ENCODE data around the gene CREB1. TPM values are rescaled to one million over a fixed set of nuclear protein-coding genes. Genes with fewer than 3 reads are reported as not detected.
"Not testable (repeated sequence)": the region's sequence is repeated elsewhere in the genome, so short reads cannot be mapped to it uniquely, and the experiment has no call there.

CREB1 gene
- total and polyA plus RNA-seq, 5 experiments from 2014 or later = 58.5 to 149 (median 71.4) TPM

GRCh38 chr2:207491956-207492355 lies 37.8 kb upstream of the CREB1 start:
- Mint-ChIP-seq H3K4me3 (no peak overlapping the region), H3K9me3 (no peaks in the 10 kb centered on the region), H3K27ac (no peak overlapping the region), H3K36me3 (no peaks in the 10 kb centered on the region), H3K27me3 (no peaks in the 10 kb centered on the region), H3K4me1 (peaks cover 0 to 6% (median under 1%) of the 10 kb centered on the region in 4 donors)
- no peak for DNase-seq
- POLR2A ChIA-PET = no interaction called here
- ATAC-seq = no peak

DNA sequence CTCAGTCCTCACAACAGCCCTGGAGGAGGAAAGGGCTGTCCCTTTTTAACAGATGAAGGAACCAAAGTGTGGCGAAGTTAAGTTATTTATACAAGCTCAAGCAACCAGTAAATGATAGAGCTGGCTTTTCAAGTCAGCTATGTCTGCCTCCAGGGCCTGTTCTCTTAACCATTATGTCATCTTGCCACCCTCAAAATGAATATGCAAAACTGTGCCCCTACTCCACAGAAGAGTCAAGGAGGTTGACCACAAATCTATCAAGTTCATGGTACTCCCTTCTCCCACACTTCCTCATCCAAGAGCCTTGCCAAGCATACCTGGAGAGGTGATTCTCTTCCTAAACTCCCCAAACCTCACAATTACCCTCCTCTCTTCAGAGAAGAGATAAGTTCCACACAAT lies 37.3 kb upstream of the CREB1 start:
- DNase-seq (no peak), ATAC-seq (no peak)
- Mint-ChIP-seq H3K4me1 (peaks cover 0 to 6% (median under 1%) of the 10 kb centered on the region in 4 donors), H3K4me3 (no peak overlapping the region), H3K27ac (peak overlapping the region in 1 of 10 donors; percentile 55), H3K9me3 (no peaks in the 10 kb centered on the region), H3K27me3 (no peaks in the 10 kb centered on the region), H3K36me3 (no peaks in the 10 kb centered on the region)
- POLR2A ChIA-PET = no interaction called here

DNA sequence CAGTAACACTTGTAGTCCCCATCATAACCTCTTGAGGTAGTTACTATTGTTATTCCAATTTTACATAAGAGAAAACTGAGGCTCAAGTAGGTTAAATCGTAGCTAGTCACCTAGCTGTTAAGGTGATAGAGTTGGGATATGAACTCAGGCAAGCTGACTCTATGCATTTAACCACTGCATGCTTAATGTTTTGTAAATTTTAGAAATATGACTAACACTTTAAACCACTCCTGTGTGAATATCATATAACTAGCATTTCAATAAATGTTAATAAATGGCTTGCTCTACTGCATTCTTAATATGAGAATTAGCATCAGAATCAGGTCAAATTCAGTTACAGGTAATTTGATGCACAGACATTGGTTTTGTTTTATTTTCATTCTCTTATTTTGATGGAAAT lies 35.6 kb upstream of the CREB1 start:
- no peaks in the 10 kb centered on the region for H3K9me3 Mint-ChIP-seq
- no peaks in the 10 kb centered on the region for H3K27me3 Mint-ChIP-seq
- H3K27ac Mint-ChIP-seq = no peak overlapping the region
- POLR2A ChIA-PET = interaction anchor here (0.7 kb wide), 1 partner anchor 13 kb away, joined by 3 read pairs; no protein-coding TSS in a partner anchor
- DNase-seq (no peak), ATAC-seq (no peak)
- no peak overlapping the region for H3K4me3 Mint-ChIP-seq
- H3K36me3 Mint-ChIP-seq = no peaks in the 10 kb centered on the region
- H3K4me1 Mint-ChIP-seq = peaks cover 2 to 11% (median 4%) of the 10 kb centered on the region in 4 donors

DNA sequence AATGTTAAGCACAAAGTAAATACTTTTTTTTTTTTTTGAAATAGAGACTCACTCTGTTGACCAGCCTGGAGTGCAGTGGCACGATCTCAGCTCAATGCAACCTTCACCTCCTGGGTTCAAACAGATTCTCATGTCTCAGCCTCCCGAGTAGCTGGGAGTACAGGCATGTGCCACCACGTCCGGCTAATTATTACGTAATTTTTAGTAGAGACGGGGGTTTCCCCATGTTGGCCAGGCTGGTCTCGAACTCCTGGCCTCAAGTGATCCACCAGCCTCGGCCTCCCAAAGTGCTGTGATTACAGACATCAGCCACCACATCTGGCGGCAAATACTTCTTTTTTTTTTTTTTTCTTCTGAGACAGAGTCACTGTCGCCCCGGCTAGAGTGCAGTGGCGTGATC lies 32.8 kb upstream of the CREB1 start:
- peaks cover 4 to 37% (median 11%) of the 10 kb centered on the region in 4 donors for H3K4me1 Mint-ChIP-seq
- ATAC-seq, H3K9me3 Mint-ChIP-seq, H3K27me3 Mint-ChIP-seq, POLR2A ChIA-PET, DNase-seq, H3K36me3 Mint-ChIP-seq, H3K27ac Mint-ChIP-seq, H3K4me3 Mint-ChIP-seq: not testable (repeated sequence)

- ATAC-seq (no peak), DNase-seq (no peak)
- H3K4me1 Mint-ChIP-seq = peaks cover 4 to 42% (median 11%) of the 10 kb centered on the region in 4 donors
- POLR2A ChIA-PET = no interaction called here
- no peak overlapping the region for H3K4me3 Mint-ChIP-seq
- peaks cover 0 to 2% (median 0%) of the 10 kb centered on the region in 5 donors for H3K27me3 Mint-ChIP-seq
- H3K27ac Mint-ChIP-seq = no peak overlapping the region
- no peaks in the 10 kb centered on the region for H3K9me3 Mint-ChIP-seq
- no peaks in the 10 kb centered on the region for H3K36me3 Mint-ChIP-seq
Measured at GRCh38 chr2:207497596-207497995, 32.2 kb upstream of the CREB1 start.

DNA sequence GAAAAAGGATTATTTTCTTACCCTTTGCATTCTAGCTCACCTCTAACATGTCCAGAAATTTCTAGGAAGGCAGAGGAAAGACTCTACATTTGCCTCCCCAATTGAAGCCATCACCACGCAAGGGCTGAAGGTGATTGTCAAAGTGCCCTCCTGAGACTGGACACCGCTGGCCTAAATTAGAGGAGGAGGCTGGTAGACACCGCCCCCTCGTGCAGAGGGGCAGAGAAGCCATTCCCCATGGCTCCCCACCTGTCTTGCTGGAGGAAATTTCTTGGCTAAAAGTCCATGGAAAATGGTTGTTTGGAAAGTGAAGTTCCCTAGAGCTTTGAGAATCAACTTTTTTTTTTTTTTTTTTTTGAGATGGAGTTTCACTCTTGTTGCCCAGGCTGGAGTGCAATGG lies 31.3 kb upstream of the CREB1 start:
- ATAC-seq (no peak), DNase-seq (no peak)
- Mint-ChIP-seq H3K4me1 (peaks cover 3 to 47% (median 11%) of the 10 kb centered on the region in 4 donors), H3K9me3 (no peaks in the 10 kb centered on the region), H3K36me3 (no peaks in the 10 kb centered on the region), H3K27me3 (peaks cover 0 to 2% (median 0%) of the 10 kb centered on the region in 5 donors), H3K27ac (no peak overlapping the region), H3K4me3 (no peak overlapping the region)
- POLR2A ChIA-PET = no interaction called here

- peaks cover 0 to 2% (median 0%) of the 10 kb centered on the region in 5 donors for H3K27me3 Mint-ChIP-seq
- no peak overlapping the region for H3K27ac Mint-ChIP-seq
- POLR2A ChIA-PET = no interaction called here
- H3K4me3 Mint-ChIP-seq = no peak overlapping the region
- H3K36me3 Mint-ChIP-seq = no peaks in the 10 kb centered on the region
- no peaks in the 10 kb centered on the region for H3K9me3 Mint-ChIP-seq
- H3K4me1 Mint-ChIP-seq = peaks cover 3 to 54% (median 16%) of the 10 kb centered on the region in 4 donors
- ATAC-seq (no peak), DNase-seq (no peak)
Measured at GRCh38 chr2:207499114-207499513, 30.6 kb upstream of the CREB1 start.

DNA sequence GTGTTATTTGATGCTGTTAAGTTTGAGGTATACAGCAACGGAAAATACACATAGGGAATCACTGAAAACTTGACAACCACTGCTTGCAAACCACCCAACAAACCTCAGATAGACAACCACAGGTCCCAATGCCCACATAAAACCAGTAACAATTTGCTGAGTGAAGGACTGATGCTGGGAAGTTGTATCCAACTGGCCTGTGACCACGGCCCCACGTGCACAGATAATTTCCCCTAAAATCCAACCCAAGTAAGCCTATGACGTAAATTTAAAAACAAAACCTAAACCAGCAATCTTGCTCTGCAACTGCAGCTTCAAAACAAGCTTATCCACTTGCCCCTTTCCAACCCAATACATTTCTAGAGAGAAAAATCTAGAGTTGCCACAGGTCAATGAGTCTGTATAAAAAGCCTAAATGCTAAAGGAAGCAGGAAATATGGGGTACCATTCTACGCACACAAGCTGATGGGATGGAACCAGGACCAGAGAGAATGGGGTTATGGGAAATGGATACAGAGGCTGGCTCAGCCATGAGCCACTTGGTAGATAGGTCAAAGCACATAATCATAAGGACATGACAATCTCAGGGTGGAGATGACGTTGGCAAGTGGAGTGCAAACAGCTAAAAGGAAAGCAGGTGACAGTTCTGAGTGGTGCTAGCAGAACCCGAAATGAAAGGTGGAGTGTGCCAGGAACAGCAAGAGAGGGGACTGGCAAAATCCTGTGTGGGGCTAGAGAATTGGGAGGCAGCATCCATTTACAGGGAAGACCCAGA lies 27.8 kb upstream of the CREB1 start:
- Mint-ChIP-seq H3K9me3 (no peaks in the 10 kb centered on the region), H3K27me3 (peaks cover 0 to 2% (median 0%) of the 10 kb centered on the region in 5 donors), H3K27ac (peak overlapping the region in 2 of 10 donors; percentile 23 to 67), H3K4me1 (peaks cover 21 to 82% (median 45%) of the 10 kb centered on the region in 4 donors), H3K36me3 (no peaks in the 10 kb centered on the region), H3K4me3 (peak overlapping the region in 1 of 10 donors; percentile 29)
- no peak for DNase-seq
- no peak for ATAC-seq
- POLR2A ChIA-PET = interaction anchor here (3.6 kb wide), 1 partner anchor 28 kb away, joined by 23 read pairs; the partner anchor contains the start of gene CREB1

DNA sequence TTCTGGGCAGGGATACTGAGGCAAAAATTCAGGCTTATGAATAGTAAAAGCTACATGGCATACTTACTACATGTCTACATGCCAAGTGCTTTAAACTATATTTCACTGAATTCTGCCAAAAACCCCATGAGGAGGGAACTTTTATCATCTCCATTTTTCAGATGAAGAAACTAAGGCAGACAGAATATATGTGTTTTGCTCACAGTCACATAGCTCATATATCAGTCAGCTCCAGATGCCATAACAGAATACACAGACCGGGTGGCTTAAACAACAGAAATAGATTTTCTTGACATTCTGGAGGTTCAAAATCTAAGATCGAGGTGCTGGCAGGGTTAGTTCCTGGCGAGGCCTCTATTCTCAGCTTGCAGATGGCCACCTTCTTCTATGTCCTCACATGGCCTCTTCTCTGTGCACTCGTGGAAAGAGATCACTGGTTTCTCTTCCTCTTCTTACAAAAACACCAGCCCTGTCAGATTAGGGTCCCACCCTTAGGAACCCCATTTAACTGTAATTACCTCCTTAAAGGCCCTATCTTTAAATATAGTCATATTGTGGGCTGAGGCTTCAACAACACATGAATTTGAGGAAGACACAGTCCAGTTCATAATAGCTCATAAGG lies 27.1 kb upstream of the CREB1 start:
- ATAC-seq = no peak
- POLR2A ChIA-PET = interaction anchor here (3.6 kb wide), 1 partner anchor 28 kb away, joined by 23 read pairs; the partner anchor contains the start of gene CREB1
- peaks cover 21 to 85% (median 46%) of the 10 kb centered on the region in 4 donors for H3K4me1 Mint-ChIP-seq
- H3K4me3 Mint-ChIP-seq = no peak overlapping the region
- DNase-seq = no peak
- no peaks in the 10 kb centered on the region for H3K36me3 Mint-ChIP-seq
- H3K27me3 Mint-ChIP-seq = peaks cover 0 to 2% (median 0%) of the 10 kb centered on the region in 5 donors
- no peaks in the 10 kb centered on the region for H3K9me3 Mint-ChIP-seq
- peak overlapping the region in 2 of 10 donors; percentile 32 to 67 for H3K27ac Mint-ChIP-seq

DNA sequence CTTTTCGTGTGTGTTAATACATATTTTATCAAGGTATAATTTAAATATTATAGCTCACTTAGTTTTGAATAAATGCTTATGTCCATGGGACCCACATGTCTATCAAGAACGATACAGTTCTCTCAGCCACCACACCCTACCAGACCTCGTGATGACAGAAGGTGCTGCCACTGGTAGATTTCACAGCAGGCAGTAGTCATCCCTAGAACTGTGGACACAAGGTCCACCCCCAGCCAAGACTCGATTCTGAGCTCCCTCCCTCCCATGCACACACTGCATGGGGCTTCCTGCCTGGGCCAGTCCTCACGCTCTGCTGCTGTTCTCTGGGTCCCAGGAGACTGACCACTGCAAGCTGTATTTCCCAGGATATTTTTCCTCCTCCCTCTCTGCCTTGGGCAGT lies 26.5 kb upstream of the CREB1 start:
- ATAC-seq (no peak), DNase-seq (no peak)
- H3K4me1 Mint-ChIP-seq = peaks cover 21 to 85% (median 46%) of the 10 kb centered on the region in 4 donors
- POLR2A ChIA-PET = interaction anchor here (1.1 to 3.6 kb wide), 2 partner anchors 27 to 122 kb away, joined by 4 to 23 read pairs; partner anchors contain the start of genes CREB1 and METTL21A
- H3K36me3 Mint-ChIP-seq = no peaks in the 10 kb centered on the region
- no peak overlapping the region for H3K4me3 Mint-ChIP-seq
- peaks cover 0 to 2% (median 0%) of the 10 kb centered on the region in 5 donors for H3K27me3 Mint-ChIP-seq
- H3K27ac Mint-ChIP-seq = peak overlapping the region in 1 of 10 donors; percentile 67
- peaks cover 0 to under 1% (median 0%) of the 10 kb centered on the region in 9 donors for H3K9me3 Mint-ChIP-seq

DNA sequence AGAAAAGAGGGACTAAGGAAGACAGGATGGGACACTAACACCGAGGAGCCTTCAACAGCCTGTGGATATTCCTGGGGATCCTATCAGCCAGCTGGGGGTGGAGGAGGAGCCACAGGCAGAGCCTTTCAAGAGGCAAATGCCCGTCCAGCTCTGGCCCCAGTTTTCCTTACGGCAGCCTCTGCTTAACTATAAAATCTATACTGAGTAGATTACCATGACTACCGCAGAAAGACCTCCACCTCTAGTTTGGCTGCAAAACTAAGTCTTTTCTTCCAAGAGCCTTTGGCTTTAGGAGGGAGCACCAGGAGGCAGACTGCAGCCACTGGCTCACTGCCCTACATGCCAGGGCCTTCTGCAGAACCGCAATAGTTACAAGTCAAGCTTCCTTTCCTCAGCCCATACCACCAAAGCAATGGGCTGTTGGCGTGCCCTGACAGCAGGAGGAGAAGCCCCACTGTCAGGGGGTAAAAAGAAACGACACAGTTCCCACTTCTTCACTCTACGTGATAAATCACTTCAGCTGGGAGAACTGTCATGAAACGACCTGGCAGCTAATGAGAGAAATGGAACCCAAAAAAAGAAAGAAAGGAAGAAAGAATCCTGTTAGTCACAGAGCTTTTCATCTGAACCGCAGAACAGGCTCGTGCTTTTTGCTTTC lies 25.1 kb upstream of the CREB1 start:
- Mint-ChIP-seq H3K27ac (peak overlapping the region in 7 of 10 donors; percentile 7 to 88 (median 78)), H3K4me3 (peak overlapping the region in 9 of 10 donors; percentile 13 to 79 (median 52)), H3K36me3 (peaks cover 0 to 3% (median 0%) of the 10 kb centered on the region in 3 donors), H3K9me3 (peaks cover 0 to 9% (median 0%) of the 10 kb centered on the region in 9 donors), H3K27me3 (peaks cover 0 to 2% (median 0%) of the 10 kb centered on the region in 5 donors), H3K4me1 (peaks cover 18 to 76% (median 42%) of the 10 kb centered on the region in 4 donors)
- POLR2A ChIA-PET = interaction anchor here (0.7 to 3.6 kb wide), 5 partner anchors 21 to 339 kb away, joined by 3 to 23 read pairs (median 3); partner anchors contain the start of genes CREB1, KLF7 and METTL21A
- DNase-seq (no peak), ATAC-seq (peak; percentile 33 to 36)

DNA sequence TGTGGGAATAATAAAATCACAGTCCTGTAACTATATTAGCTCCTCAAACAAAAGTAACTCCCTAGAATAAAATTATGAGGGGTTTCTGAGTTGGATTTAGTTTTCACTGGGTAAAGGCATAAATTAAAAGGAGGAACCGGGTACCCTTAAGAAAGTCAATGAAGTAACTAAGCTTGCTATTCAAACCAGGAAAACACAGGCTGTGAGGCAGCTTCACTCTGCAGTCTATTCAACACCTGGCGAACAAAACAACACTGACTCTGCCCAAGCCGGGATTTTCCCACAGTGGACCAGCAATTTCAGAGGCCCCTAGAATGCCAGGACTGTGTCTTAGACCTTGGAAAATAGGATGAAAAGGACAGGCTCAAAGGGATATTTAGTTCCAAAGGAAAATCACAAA lies 24.6 kb upstream of the CREB1 start:
- ATAC-seq (no peak), DNase-seq (no peak)
- peaks cover 18 to 71% (median 39%) of the 10 kb centered on the region in 4 donors for H3K4me1 Mint-ChIP-seq
- POLR2A ChIA-PET = interaction anchor here (0.7 to 3.6 kb wide), 4 partner anchors 20 to 339 kb away, joined by 3 to 23 read pairs (median 3); partner anchors contain the start of genes CREB1, KLF7 and METTL21A
- H3K27me3 Mint-ChIP-seq = no peaks in the 10 kb centered on the region
- peak overlapping the region in 5 of 10 donors; percentile 39 to 88 (median 78) for H3K27ac Mint-ChIP-seq
- H3K36me3 Mint-ChIP-seq = peaks cover 0 to 3% (median 0%) of the 10 kb centered on the region in 3 donors
- H3K4me3 Mint-ChIP-seq = peak overlapping the region in 9 of 10 donors; percentile 13 to 79 (median 52)
- H3K9me3 Mint-ChIP-seq = peaks cover 0 to 9% (median 0%) of the 10 kb centered on the region in 9 donors

All from naive thymus-derived CD8-positive, alpha-beta T cell (primary cell).